ENCODE measurements around the gene TACO1. TPM values are rescaled to one million over a fixed set of nuclear protein-coding genes. Genes with fewer than 3 reads are reported as not detected.
A peak's percentile ranks its signal among the peaks of the same experiment; 100 is the strongest.

TACO1 gene
- total and polyA plus RNA-seq, 10 of the 15 experiments (the other 5 are each of a cell fraction or from before 2014, with no cell fraction given), result 8.5 to 38.6 (median 27.0) TPM

DNA sequence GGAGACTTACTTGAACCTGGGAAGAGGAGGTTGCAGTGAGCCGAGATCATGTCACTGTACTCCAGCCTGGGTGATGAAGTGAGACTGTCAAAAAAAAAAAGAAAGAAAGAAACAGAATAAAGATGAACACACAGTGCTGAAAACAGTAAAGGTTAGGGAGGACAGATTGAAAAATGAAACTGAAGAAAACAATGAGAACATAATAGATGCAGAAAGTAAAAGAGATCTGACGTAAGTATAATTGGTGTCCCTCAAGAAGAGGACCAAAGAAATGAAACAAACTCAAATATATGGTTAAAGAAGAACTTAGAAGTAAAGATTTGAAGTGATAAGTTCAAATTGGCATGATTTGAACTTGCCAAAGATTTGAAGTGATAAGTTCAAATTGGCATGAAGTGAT lies 43.3 kb upstream of the TACO1 start:
- FAIRE-seq (no peak), DNase-seq (ENCODE audit: low read depth, low spot score) (no peak), ATAC-seq (no peak)
- peaks cover 82% of the 10 kb centered on the region for H3K79me2 ChIP-seq (ENCODE audit: control insufficient read depth, insufficient read depth, low read length)
- 76% methylated on average over 2 of the region's 2 CpGs for WGBS (ENCODE audit: insufficient coverage, insufficient replicate concordance, low lambda C conversion rate, missing lambda C conversion rate)
- peaks cover 3% of the 10 kb centered on the region; the same call in 1 of the 2 replicates for H4K20me1 ChIP-seq (ENCODE audit: control insufficient read depth, insufficient read depth)
- peaks cover 0 to 2% of the 10 kb centered on the region in 2 experiments; a peak in 1 of 4 replicates for H3K36me3 ChIP-seq (ENCODE audit: control insufficient read depth in 2 of 2, insufficient read depth in 2 of 2, low read length in 1 of 2)
- no peak overlapping the region for H3K27ac ChIP-seq (ENCODE audit: control insufficient read depth, insufficient read depth)
- in situ Hi-C loops (cut with MboI) (no loop called here), intact Hi-C loops (cut with micrococcal nuclease; ENCODE audit: unreplicated experiment) (loop anchor here (10.0 kb wide), 1 partner anchor 137 kb away; no protein-coding TSS in a partner anchor)
- no peak overlapping the region for H2AFZ ChIP-seq (ENCODE audit: control insufficient read depth, low read depth, low read length)
- RAD21 ChIA-PET (ENCODE audit: unreplicated experiment), result no interaction called here
- no peaks in the 10 kb centered on the region for H3K27me3 ChIP-seq (replicated peaks in 1 of 2; ENCODE audit: control insufficient read depth in 2 of 2, insufficient read depth in 2 of 2, low read length in 1 of 2)
- SMC1A ChIA-PET (ENCODE audit: uncharacterized antibody, unreplicated experiment), result interaction anchor here (0.9 kb wide), 1 partner anchor 8 kb away, joined by 3 read pairs; no protein-coding TSS in a partner anchor
- CTCF ChIA-PET, result interaction anchor here (1.1 kb wide), 1 partner anchor 114 kb away, joined by 3 read pairs; no protein-coding TSS in a partner anchor
- no peak overlapping the region for H3K9ac ChIP-seq (ENCODE audit: control insufficient read depth, insufficient read depth, low read length)
- POLR2A ChIA-PET, result no interaction called here
- peaks cover 3% of the 10 kb centered on the region; the same call in 1 of the 3 replicates for H3K9me3 ChIP-seq (replicated peaks; ENCODE audit: control insufficient read depth, insufficient read depth, low read length)
- H3K4me3 ChIP-seq, result 0 out of 2 replicates have a peak overlapping the region, but pooled peaks have one; percentile 0
- H3K4me2 ChIP-seq (ENCODE audit: control insufficient read depth, insufficient read depth), result no peak overlapping the region
- peaks cover 18% of the 10 kb centered on the region for H3K4me1 ChIP-seq (ENCODE audit: control insufficient read depth, insufficient read depth, low read length)
- no TSS peak for BruUV-seq (replicated peaks)
- TF ChIP-seq SRF (IDR thresholded peaks at IDR 0.05; ENCODE audit: low read depth in 2 of 2, low read length in 2 of 2) (no peak), ZBED1 (IDR thresholded peaks at IDR 0.05; ENCODE audit: borderline replicate concordance) (no peak), SPI1 (IDR thresholded peaks at IDR 0.05; ENCODE audit: borderline replicate concordance, insufficient read depth, low read depth, low read length) (no peak), TAF1 (IDR thresholded peaks at IDR 0.05; ENCODE audit: borderline replicate concordance, low read depth, low read length) (no peak), MTA2 (IDR thresholded peaks at IDR 0.05; ENCODE audit: low read depth) (no peak), MYC (IDR thresholded peaks at IDR 0.05; ENCODE audit: insufficient read depth, insufficient read length, insufficient replicate concordance, low read length, severe bottlenecking) (no peak), SIX5 (IDR thresholded peaks at IDR 0.05; ENCODE audit: low read depth, low read length, severe bottlenecking) (no peak), BHLHE40 (IDR thresholded peaks at IDR 0.05; ENCODE audit: borderline replicate concordance in 1 of 2, low read depth in 2 of 2, low read length in 1 of 2) (no peak), ESRRA (IDR thresholded peaks at IDR 0.05; ENCODE audit: low read length) (no peak), SREBF2 (IDR thresholded peaks at IDR 0.05; ENCODE audit: low read length) (no peak), RUNX3 (IDR thresholded peaks at IDR 0.05; ENCODE audit: low read length) (no peak), RAD51 (IDR thresholded peaks at IDR 0.05) (no peak), NFXL1 (IDR thresholded peaks at IDR 0.05; ENCODE audit: borderline replicate concordance) (no peak), KDM1A (IDR thresholded peaks at IDR 0.05; ENCODE audit: borderline replicate concordance) (no peak), SUZ12 (IDR thresholded peaks at IDR 0.05; ENCODE audit: unreplicated experiment) (no peak), WRNIP1 (IDR thresholded peaks at IDR 0.05; ENCODE audit: borderline replicate concordance, low read depth, low read length) (no peak), BCL11A (IDR thresholded peaks at IDR 0.05; ENCODE audit: low read depth, low read length) (no peak)
- TF ChIP-seq, protein P1, sequence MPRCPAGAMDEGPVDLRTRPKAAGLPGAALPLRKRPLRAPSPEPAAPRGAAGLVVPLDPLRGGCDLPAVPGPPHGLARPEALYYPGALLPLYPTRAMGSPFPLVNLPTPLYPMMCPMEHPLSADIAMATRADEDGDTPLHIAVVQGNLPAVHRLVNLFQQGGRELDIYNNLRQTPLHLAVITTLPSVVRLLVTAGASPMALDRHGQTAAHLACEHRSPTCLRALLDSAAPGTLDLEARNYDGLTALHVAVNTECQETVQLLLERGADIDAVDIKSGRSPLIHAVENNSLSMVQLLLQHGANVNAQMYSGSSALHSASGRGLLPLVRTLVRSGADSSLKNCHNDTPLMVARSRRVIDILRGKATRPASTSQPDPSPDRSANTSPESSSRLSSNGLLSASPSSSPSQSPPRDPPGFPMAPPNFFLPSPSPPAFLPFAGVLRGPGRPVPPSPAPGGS (IDR thresholded peaks at IDR 0.05; ENCODE audit: borderline replicate concordance, insufficient read depth, low read depth, low read length, poor library complexity, severe bottlenecking), result no peak
- TF ChIP-seq, protein P2, sequence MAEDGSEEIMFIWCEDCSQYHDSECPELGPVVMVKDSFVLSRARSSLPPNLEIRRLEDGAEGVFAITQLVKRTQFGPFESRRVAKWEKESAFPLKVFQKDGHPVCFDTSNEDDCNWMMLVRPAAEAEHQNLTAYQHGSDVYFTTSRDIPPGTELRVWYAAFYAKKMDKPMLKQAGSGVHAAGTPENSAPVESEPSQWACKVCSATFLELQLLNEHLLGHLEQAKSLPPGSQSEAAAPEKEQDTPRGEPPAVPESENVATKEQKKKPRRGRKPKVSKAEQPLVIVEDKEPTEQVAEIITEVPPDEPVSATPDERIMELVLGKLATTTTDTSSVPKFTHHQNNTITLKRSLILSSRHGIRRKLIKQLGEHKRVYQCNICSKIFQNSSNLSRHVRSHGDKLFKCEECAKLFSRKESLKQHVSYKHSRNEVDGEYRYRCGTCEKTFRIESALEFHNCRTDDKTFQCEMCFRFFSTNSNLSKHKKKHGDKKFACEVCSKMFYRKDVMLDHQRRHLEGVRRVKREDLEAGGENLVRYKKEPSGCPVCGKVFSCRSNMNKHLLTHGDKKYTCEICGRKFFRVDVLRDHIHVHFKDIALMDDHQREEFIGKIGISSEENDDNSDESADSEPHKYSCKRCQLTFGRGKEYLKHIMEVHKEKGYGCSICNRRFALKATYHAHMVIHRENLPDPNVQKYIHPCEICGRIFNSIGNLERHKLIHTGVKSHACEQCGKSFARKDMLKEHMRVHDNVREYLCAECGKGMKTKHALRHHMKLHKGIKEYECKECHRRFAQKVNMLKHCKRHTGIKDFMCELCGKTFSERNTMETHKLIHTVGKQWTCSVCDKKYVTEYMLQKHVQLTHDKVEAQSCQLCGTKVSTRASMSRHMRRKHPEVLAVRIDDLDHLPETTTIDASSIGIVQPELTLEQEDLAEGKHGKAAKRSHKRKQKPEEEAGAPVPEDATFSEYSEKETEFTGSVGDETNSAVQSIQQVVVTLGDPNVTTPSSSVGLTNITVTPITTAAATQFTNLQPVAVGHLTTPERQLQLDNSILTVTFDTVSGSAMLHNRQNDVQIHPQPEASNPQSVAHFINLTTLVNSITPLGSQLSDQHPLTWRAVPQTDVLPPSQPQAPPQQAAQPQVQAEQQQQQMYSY (CRISPR knock-in tag; IDR thresholded peaks at IDR 0.05), result no peak
